ENCODE results near the gene KDM5D.

Gene KDM5D

DNA sequence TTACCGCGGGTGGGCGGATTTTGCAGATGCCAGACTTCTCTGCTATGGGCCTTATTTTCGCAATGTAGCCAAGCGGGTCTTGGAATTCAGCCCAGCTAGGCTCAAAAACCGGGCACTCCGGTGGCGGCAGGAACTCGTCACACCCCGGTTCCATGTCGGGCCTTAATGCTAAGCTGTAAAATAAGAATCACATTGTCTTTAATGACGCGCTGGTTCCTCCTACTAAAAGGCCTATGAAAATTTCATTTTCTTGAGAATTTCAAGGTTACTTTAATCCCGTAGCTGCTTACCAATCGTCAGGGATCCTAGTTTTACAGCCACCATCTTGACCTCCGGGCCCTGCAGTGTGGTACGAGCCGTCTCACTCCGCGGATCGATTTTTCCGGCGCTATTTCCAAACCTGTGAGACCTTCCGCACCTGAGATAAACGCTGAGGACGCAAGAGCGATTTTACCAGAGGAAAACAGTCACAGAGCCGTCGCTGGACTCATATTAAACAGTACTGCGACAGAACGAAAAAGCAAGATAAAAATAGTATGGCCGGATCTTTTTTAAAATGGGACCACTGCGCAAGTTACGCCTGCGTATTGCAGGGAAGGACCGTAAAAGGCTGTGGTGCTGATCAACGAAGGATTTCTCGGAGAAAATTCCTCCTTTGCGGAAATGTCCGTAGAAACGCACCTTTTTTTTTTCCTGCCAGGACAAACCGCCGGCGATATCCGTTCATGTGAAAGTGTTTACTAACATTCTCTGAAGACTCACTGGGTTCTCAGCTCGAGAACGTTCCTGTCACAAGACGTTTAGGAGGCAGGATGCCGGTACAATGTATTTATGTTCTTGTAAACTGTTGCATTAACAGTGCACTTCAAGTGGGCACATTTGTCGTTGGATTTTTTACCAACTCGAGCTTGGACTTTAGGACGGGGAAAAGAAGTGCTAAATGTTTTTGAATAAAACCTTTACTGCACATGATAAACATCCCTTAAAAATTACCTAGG, at the start of gene KDM5D:
Gene KDM5D (minus strand): TSS at position 346 of the 998 bp plus-strand sequence. CDS start 192 bp downstream, at position 154.
- peak in 1 of 2 donors; percentile 26 for DNase-seq (ENCODE audit: extremely low read depth in 1 of 2, low read depth in 1 of 2)

DNA sequence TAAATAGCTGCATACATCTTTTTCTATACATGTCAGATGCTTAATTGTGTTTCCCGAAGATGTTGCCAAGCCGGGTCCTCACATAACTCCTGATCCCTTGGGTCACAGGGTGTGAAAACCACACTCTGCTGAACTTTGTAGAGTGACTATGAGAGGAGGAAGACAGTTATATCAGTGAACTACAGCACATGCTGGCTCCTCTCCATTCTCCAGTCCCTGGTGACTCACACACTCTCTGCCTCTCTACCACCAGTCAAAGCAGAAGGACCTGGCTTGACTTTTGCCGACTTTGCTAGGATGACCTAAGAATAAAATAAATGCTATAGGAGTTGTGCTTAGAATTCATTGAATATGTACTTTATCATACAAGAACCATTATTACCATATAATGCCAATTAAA, 23.8 kb upstream of the KDM5D start:
- DNase-seq (ENCODE audit: extremely low read depth in 1 of 2, low read depth in 1 of 2): no peak

DNA sequence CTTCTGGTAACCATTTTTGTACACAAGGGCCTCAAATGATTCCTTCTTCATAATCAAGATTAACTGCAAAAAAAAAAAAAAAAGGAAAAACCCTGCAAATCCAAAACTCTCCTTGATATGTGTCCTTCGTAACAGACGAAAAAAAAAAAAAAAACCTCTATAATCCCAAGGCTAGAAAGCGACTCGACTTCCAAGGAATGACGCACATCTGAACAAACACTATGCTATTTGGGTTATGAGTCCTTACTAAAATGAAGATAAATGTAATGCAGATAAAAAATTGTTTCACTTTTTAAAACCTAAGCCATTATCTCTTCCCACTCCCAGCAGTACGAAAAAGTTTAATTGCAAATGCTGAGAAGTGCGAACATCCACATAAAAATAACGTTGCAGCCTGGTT, 1.2 kb downstream of the KDM5D start:
- DNase-seq (ENCODE audit: extremely low read depth in 1 of 2, low read depth in 1 of 2): no peak

DNA sequence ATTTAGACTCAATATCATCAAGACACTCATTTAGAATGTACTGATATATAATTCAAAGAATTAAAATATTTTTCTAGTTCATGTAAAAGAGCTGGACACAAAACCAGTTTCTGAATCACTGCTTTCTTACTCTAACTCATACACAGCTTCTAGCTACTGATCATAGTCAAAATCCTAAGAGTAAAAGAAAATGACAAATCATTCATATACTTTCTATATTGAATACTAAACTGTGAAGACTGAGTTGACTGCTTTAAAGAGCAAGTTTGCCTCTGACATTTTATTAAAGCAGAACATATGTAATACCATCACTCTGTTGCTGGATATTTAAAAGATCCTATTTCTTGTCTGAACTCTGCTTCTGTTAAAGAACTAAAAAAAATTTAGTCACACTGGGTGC, 2.4 kb downstream of the KDM5D start:
- no peak for DNase-seq (ENCODE audit: extremely low read depth in 1 of 2, low read depth in 1 of 2)

DNA sequence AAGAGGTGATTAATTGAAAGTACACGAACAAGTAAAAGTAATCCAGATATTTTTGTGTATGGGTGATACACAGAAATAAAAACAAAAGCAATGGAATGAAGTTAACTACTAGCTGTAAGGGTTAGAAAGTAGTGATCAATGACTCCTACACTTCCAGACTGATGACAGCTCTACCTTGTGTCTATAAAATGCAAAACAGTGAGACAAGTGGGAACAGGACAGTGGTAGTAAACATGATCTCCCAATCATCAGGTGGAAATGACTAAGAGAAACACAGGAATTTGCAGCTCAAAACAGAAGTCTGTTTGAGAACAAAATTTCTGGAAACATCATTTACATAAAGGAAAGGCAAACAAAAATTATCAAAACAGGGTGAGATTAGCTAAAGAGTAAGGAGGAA, 10.1 kb downstream of the KDM5D start:
- no peak for DNase-seq (ENCODE audit: extremely low read depth in 1 of 2, low read depth in 1 of 2)

DNA sequence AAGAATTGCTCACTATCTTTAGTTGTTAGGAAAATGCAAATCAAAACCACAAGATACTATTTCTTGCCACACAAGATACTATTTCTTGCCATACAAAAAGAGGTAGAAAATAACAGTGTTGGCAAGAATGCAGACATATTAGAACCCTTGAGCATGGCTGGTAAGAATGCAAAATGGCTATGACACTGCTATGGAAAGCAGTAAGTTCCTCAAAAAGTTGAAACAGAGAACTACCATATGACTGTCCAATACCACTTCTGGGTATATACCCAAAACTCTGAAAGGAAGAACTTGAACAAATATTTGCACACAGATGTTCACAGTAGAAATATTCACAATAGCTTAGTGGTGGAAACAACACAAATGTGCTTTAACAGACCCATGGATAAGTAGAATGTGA, 26.6 kb downstream of the KDM5D start:
- DNase-seq (ENCODE audit: extremely low read depth in 1 of 2, low read depth in 1 of 2): no peak

DNA sequence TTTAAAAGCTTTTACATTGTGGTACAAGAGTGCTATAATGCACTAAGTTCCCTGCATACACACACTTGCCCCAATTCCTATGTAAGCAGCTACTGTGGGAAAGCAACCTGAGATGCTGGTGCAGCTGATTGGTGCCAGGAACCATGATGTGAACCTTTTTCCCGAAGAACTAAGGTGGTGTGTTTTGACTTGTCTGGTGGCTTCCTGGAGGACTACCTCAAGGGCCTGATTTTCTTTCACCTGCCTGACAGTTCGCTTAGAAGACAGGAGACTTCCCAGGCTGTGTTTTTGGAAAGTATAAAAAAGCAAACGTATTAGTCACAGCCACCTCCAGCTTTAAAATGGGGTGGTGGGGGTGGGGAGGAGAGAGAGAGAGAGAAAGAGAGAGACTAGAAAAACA, 27.4 kb downstream of the KDM5D start:
- DNase-seq (ENCODE audit: extremely low read depth in 1 of 2, low read depth in 1 of 2): no peak

DNA sequence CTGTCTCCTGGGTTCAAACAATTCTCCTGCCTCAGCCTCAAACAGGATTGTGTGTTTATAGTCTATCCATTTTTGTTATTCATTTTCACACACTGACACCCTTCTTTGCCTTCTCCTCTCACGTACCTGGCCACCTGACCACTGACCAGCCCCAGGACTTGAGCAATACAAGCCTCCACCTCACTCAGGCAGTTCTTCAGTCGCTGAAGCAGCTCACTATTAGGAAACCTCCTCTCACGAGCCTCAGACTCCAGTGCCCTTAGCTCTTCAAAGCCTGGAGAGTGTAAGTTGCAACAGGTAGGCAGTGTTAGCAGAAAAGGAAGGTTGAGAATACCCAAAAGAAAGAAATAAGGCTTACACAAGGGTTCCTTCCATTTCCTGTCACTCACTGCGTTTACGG, 29.3 kb downstream of the KDM5D start:
- no peak for DNase-seq (ENCODE audit: extremely low read depth in 1 of 2, low read depth in 1 of 2)

DNA sequence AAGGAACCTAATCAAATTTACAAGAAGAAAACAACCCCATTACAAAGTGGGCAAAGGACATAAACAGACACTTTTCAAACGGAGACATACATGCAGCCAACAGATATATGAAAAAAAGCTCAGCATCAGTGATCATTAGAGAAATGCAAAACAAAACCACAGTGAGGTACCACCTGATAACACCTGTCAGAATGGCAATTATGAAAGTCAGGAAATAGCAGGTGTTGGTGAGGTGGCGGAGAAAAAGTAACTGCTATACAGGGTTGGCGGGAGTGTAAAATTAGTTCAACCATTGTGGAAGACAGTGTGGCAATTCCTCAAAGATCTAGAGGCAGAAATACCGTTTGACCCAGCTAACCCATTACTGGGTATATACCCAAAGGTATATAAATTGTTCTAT, 31.1 kb downstream of the KDM5D start:
- DNase-seq (ENCODE audit: extremely low read depth in 1 of 2, low read depth in 1 of 2): no peak

DNA sequence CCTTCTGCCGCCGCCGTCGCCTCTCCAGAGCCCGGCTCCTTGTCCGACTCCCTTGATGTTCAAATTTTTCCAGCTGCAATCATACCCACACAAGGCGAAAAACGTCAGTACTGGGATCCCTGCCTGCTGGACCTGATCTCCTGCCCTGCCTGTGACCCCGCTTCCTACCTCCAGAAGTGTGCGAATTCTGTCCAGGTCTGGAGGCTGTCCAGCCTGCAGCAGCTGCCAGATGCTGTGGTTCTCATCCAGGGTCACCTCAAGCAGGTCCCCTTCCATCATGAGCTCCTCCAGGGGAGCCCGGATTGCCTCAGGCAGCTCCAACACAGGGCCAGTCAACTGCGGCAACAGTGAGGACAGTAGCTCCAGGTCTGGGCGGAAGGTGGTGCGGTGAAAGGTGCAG, 38.3 kb downstream of the KDM5D start:
- no peak for DNase-seq (ENCODE audit: extremely low read depth in 1 of 2, low read depth in 1 of 2)

DNA sequence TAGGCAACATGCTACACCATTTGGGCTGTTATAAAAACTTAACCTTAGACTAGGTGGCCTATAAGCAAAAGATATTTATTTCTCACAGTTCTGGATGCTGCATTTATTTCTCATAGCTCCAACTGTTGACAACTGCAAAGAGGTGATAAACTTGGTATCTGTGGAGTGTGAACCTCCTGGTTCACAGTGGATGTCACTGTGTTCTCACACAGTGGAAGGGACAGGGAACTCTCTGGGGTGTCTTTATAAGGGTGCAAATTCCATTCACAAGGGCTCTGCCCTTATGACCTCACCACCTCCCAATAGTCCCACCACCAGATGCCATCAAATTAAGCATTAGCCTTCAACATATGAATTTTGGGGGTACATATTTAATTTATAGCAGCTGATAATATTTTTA, 46.0 kb downstream of the KDM5D start:
- no peak for DNase-seq (ENCODE audit: extremely low read depth in 1 of 2, low read depth in 1 of 2)

DNA sequence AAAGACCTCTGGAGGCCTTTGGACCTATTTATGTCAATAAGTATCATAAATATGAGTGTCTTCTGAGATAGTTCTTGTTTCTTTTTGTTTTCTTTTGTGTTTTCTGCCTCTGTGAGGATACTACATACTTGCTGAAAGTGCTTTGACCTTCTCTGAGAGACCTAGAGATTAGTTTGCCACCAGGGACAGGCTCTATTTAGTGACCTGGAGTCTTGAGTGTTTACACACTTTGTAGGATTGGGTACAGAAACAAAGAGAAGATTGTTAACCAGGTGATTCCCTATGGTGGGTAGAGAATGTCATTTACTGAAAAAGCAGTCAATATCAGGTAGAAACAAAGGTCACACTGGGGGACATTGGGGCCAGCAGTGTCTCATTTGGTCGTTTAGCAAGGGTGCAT, 63.7 kb downstream of the KDM5D start:
- no peak for DNase-seq (ENCODE audit: extremely low read depth in 1 of 2, low read depth in 1 of 2)

Measured in activated CD8-positive, alpha-beta memory T cell treated with anti-CD3 and anti-CD28 coated beads for 1 hour (primary cell).